ENCODE measurements around the gene KLHDC7B. TPM values are rescaled to one million over a fixed set of nuclear protein-coding genes. Genes with fewer than 3 reads are reported as not detected.

Gene KLHDC7B
- total and polyA plus RNA-seq, 2 experiments from 2014 or later: 0.75 to 1.7 TPM

DNA sequence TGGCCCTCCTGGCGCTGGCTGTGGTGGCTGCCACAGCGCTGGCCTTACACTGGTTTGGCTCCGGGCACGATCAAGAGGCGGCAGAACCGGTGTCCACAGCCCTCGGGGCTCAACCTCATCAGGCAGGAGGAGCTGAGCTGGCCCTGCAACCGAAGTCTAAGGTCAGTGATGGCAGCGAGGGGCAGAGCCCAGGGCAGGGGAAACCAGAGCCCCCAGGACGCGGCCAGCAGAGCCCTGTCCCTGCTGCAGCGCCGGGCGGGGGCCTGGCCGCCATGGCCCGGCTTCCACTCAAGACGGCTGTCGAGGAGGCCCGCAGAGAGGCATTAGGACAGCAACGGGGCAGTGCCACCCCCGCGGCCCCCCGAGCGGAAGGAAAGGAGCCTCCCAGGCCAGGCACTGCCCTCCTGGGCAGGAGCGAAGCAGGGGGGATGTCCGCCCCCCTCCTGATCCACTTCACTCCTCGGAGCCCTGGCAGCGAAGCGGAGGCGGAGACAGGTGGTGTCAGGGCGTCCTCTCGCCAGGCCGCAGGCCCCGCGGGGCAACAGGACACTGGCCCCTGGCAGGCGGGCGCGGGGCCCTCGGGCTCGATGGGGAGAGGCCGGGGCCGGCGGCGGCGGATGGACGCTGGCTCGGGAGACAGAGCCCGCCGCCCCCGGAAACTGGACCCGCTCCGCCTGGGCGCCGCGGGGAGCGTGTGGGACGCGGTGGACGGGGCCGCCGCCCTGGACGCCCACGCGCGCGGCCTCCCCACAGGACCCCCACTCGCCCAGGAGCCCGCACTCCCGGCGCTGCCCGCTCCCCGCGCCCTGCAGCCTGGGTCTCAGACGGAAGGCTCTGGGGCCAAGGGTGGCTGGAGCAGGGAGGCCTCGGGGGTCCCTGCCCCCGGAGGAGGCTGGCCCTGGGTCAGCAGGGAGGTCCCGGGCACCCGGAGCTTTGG is 895 bp downstream of the KLHDC7B start:
- H4K20me1 ChIP-seq (ENCODE audit: insufficient read depth, poor library complexity, severe bottlenecking): no peaks in the 10 kb centered on the region
- H2AFZ ChIP-seq: no peak overlapping the region
- DNase-seq (ENCODE audit: low spot score): no peak
- no peaks in the 10 kb centered on the region for H3K9me3 ChIP-seq (ENCODE audit: low read depth)
- WGBS (ENCODE audit: low lambda C conversion rate, missing lambda C conversion rate): 93% methylated on average over 47 of the region's 78 CpGs
- peak overlapping the region; percentile 8 for H3K4me2 ChIP-seq
- H3K27me3 ChIP-seq: no peaks in the 10 kb centered on the region
- no peak for TF ChIP-seq EZH2phosphoT487 (IDR thresholded peaks at IDR 0.05; ENCODE audit: low read depth, severe bottlenecking, unreplicated experiment)
- no peak for TF ChIP-seq EZH2 (IDR thresholded peaks at IDR 0.05; ENCODE audit: borderline replicate concordance)
- TF ChIP-seq, protein P1, sequence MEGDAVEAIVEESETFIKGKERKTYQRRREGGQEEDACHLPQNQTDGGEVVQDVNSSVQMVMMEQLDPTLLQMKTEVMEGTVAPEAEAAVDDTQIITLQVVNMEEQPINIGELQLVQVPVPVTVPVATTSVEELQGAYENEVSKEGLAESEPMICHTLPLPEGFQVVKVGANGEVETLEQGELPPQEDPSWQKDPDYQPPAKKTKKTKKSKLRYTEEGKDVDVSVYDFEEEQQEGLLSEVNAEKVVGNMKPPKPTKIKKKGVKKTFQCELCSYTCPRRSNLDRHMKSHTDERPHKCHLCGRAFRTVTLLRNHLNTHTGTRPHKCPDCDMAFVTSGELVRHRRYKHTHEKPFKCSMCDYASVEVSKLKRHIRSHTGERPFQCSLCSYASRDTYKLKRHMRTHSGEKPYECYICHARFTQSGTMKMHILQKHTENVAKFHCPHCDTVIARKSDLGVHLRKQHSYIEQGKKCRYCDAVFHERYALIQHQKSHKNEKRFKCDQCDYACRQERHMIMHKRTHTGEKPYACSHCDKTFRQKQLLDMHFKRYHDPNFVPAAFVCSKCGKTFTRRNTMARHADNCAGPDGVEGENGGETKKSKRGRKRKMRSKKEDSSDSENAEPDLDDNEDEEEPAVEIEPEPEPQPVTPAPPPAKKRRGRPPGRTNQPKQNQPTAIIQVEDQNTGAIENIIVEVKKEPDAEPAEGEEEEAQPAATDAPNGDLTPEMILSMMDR (IDR thresholded peaks at IDR 0.05; ENCODE audit: poor library complexity): no peak
- no peaks in the 10 kb centered on the region for H3K79me2 ChIP-seq
- no peak overlapping the region for H3K27ac ChIP-seq
- H3K36me3 ChIP-seq (replicated peaks; ENCODE audit: insufficient read depth, low read depth): no peaks in the 10 kb centered on the region
- H3K9me2 ChIP-seq (replicated peaks; ENCODE audit: insufficient read depth): no peaks in the 10 kb centered on the region
- H3K4me3 ChIP-seq: no peak overlapping the region
- peaks cover 13% of the 10 kb centered on the region for H3K4me1 ChIP-seq (ENCODE audit: insufficient read depth)

DNA sequence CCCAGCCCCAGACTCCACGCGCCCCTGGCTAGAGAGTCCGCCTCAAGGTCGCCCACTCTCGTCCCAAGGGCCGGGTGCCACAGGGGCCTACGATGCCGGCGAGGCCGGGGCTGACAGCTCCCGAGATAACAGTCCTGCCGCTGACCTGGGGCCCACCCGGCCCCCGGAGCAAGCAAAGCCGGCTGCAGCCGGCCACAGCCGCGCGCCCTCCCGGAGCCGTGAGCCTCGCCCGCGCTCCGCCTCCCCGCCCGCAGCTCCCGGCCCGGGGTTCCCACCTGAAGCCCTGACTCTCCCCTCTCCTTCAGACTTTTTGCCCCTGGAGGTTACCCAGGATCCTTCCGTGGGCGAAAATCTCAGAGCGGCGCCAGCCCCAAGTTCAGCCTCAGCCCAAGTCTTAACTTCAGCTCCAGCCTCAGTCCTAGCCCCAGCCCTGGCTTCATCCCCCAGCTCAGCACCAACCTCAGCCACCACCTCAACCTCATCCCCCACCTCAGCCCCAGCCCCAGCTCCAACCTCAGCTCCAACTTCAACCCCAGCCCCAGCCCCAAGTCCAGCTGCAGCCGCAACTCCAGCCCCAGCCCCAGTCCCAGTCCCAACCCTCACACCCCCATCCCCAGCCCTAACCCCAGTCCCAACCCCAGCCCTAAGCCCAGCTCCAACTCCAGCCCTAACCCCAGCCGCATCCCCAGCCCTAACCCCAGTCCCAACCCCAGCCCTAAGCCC is 1.7 kb downstream of the KLHDC7B start:
- Histone ChIP-seq H3K4me3 (no peak overlapping the region), H3K4me2 (no peak overlapping the region), H2AFZ (no peak overlapping the region), H3K9me3 (ENCODE audit: low read depth) (no peaks in the 10 kb centered on the region), H3K36me3 (replicated peaks; ENCODE audit: insufficient read depth, low read depth) (no peaks in the 10 kb centered on the region), H4K20me1 (ENCODE audit: insufficient read depth, poor library complexity, severe bottlenecking) (no peaks in the 10 kb centered on the region), H3K4me1 (ENCODE audit: insufficient read depth) (peaks cover 13% of the 10 kb centered on the region), H3K27ac (no peak overlapping the region), H3K79me2 (no peaks in the 10 kb centered on the region), H3K27me3 (no peaks in the 10 kb centered on the region), H3K9me2 (replicated peaks; ENCODE audit: insufficient read depth) (no peaks in the 10 kb centered on the region)
- WGBS (ENCODE audit: low lambda C conversion rate, missing lambda C conversion rate): 91% methylated on average over 4 of the region's 35 CpGs
- no peak for TF ChIP-seq EZH2 (IDR thresholded peaks at IDR 0.05; ENCODE audit: borderline replicate concordance)
- no peak for DNase-seq (ENCODE audit: low spot score)

DNA sequence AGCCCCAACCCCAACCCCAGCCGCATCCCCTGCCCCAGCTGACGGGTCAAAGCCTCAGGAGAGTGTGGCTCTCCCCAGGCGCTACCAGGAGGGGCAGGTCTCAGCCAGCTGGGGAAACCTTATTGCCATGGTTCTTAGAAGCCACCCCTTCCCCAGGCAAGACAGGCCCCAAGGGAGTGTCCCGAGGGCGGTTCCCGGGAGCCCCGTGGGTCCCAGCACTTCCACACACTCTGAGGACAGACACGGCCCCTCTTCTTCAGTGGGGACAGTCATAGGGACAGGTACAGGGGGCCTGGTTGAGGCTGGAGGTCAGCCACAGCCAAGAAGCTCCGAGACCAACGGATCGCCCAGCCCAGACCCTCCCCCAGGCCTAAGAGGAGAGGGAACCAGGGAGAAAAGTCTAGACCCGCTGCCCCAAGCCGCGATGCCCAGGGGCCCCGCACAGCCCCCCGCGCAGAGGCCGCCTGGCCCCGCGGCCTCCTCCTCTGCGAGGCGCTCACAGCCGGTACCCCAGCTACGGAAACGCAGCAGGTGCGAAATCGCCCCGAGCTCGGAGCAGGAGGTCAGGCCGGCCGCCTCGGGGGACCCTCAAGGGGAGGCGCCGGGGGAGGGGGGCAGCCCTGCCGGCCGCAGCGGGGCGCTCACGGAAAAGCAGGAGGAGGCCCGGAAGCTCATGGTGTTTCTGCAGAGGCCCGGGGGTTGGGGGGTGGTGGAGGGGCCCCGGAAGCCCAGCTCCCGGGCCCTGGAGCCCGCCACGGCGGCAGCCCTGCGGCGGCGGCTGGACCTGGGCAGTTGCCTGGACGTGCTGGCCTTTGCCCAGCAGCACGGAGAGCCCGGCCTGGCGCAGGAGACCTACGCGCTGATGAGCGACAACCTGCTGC is 2.6 kb downstream of the KLHDC7B start:
- Histone ChIP-seq H3K36me3 (replicated peaks; ENCODE audit: insufficient read depth, low read depth) (no peaks in the 10 kb centered on the region), H3K4me1 (ENCODE audit: insufficient read depth) (peaks cover 13% of the 10 kb centered on the region), H3K27ac (no peak overlapping the region), H3K9me3 (ENCODE audit: low read depth) (no peaks in the 10 kb centered on the region), H3K27me3 (no peaks in the 10 kb centered on the region), H3K4me2 (no peak overlapping the region), H4K20me1 (ENCODE audit: insufficient read depth, poor library complexity, severe bottlenecking) (no peaks in the 10 kb centered on the region), H3K79me2 (no peaks in the 10 kb centered on the region), H3K4me3 (no peak overlapping the region), H3K9me2 (replicated peaks; ENCODE audit: insufficient read depth) (no peaks in the 10 kb centered on the region), H2AFZ (no peak overlapping the region)
- TF ChIP-seq EZH2 (IDR thresholded peaks at IDR 0.05; ENCODE audit: borderline replicate concordance) (no peak), EZH2phosphoT487 (IDR thresholded peaks at IDR 0.05; ENCODE audit: low read depth, severe bottlenecking, unreplicated experiment) (no peak)
- TF ChIP-seq, protein P1 (IDR thresholded peaks at IDR 0.05; ENCODE audit: poor library complexity): no peak
- no peak for DNase-seq (ENCODE audit: low spot score)
- WGBS (ENCODE audit: low lambda C conversion rate, missing lambda C conversion rate): 92% methylated on average over 17 of the region's 56 CpGs

All from hepatocyte (in vitro differentiated cells).